B cell (primary cell): Measurements from ENCODE around the gene ATP8A1.

Experiments used
- EZH2 ChIP-seq: IDR thresholded peaks from 2 replicates; pipeline ENCODE4 v1.6.1; 2012; ENCODE audit warnings: borderline replicate concordance, low read depth, mild to moderate bottlenecking, moderate library complexity, low read length; ENCODE audit not compliant: insufficient read depth, poor library complexity, severe bottlenecking
- TF ChIP-seq, protein P1 (sequence below): fragments of 200-600 bp; IDR thresholded peaks from one replicate; pipeline ENCODE4 v1.8.0; 2022; ENCODE audit warnings: antibody characterized with exemption, mild to moderate bottlenecking

DNA sequence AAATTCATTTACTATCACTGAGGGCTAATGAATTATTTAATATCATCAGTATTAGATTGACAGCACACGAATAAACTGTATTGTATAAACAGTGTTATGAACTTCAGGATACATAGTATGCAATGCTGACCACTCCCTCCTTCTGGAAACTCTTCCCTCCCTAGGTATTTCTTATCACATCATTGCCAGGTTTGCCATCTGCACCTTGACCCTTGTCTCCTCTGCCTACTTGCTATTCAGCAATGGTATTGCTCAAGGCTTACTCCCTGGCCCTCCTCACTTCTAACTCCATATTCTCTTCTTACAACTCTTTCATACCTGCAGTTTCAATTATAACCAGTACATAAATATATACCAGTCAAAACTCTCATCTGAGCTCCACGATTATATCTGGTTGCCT, 38.9 kb downstream of the ATP8A1 start:
- TF ChIP-seq, protein P1, sequence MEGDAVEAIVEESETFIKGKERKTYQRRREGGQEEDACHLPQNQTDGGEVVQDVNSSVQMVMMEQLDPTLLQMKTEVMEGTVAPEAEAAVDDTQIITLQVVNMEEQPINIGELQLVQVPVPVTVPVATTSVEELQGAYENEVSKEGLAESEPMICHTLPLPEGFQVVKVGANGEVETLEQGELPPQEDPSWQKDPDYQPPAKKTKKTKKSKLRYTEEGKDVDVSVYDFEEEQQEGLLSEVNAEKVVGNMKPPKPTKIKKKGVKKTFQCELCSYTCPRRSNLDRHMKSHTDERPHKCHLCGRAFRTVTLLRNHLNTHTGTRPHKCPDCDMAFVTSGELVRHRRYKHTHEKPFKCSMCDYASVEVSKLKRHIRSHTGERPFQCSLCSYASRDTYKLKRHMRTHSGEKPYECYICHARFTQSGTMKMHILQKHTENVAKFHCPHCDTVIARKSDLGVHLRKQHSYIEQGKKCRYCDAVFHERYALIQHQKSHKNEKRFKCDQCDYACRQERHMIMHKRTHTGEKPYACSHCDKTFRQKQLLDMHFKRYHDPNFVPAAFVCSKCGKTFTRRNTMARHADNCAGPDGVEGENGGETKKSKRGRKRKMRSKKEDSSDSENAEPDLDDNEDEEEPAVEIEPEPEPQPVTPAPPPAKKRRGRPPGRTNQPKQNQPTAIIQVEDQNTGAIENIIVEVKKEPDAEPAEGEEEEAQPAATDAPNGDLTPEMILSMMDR: no peak
- no peak for TF ChIP-seq EZH2
